HG03521 (cell line): Measurements from ENCODE around the gene CCDC40.
"Not testable (repeated sequence)": the region's sequence is repeated elsewhere in the genome, so short reads cannot be mapped to it uniquely, and the experiment has no call there.

ENCODE experiments used
- ATAC-seq: cut with Tn5 transposase; IDR thresholded peaks from one replicate; pipeline ENCODE4 v1.9.1; 2021; ENCODE audit warnings: mild to moderate bottlenecking, moderate library complexity; ENCODE audit not compliant: unreplicated experiment

The CCDC40 gene

GRCh38 chr17:80036715-80037477 is 454 bp downstream of the CCDC40 start:
- no peak for ATAC-seq

- ATAC-seq = no peak
Measured at GRCh38 chr17:80043963-80044362, 7.5 kb downstream of the CCDC40 start.

GRCh38 chr17:80045703-80046102 is 9.3 kb downstream of the CCDC40 start:
- no peak for ATAC-seq

GRCh38 chr17:80046709-80047108 is 10.3 kb downstream of the CCDC40 start:
- not testable (repeated sequence) for ATAC-seq

GRCh38 chr17:80047176-80047575 is 10.7 kb downstream of the CCDC40 start:
- no peak for ATAC-seq

GRCh38 chr17:80049986-80050385 is 13.5 kb downstream of the CCDC40 start:
- ATAC-seq = no peak

- ATAC-seq = no peak
Measured at GRCh38 chr17:80050706-80051105, 14.3 kb downstream of the CCDC40 start.

- ATAC-seq = no peak
Measured at GRCh38 chr17:80051681-80052080, 15.2 kb downstream of the CCDC40 start.

GRCh38 chr17:80053102-80053501 is 16.7 kb downstream of the CCDC40 start:
- ATAC-seq = no peak

GRCh38 chr17:80055597-80055996 is 19.2 kb downstream of the CCDC40 start:
- no peak for ATAC-seq

GRCh38 chr17:80058311-80058955 is 22.0 kb downstream of the CCDC40 start:
- ATAC-seq = no peak

GRCh38 chr17:80060644-80061043 is 24.2 kb downstream of the CCDC40 start:
- ATAC-seq = no peak

- no peak for ATAC-seq
Measured at GRCh38 chr17:80061421-80061820, 25.0 kb downstream of the CCDC40 start.

- no peak for ATAC-seq
Measured at GRCh38 chr17:80063830-80064585, 27.6 kb downstream of the CCDC40 start.

- no peak for ATAC-seq
Measured at GRCh38 chr17:80064696-80065095, 28.3 kb downstream of the CCDC40 start.

GRCh38 chr17:80065478-80066170 is 29.2 kb downstream of the CCDC40 start:
- ATAC-seq = no peak

GRCh38 chr17:80067393-80067986 is 31.0 kb downstream of the CCDC40 start:
- ATAC-seq = no peak

- ATAC-seq = no peak
Measured at GRCh38 chr17:80068301-80069222, 32.1 kb downstream of the CCDC40 start.

GRCh38 chr17:80070375-80071115 is 34.1 kb downstream of the CCDC40 start:
- ATAC-seq = no peak
